Natural killer cell (primary cell): ENCODE measurements around the gene KCNJ8. TPM values are rescaled to one million over a fixed set of nuclear protein-coding genes. Genes with fewer than 3 reads are reported as not detected.

Experiments used
- ATAC-seq, 3 donors: fragments of 150-1000 bp in 2 of 3; fragments of 200-7000 bp in 1 of 3; cut with Tn5 transposase; 1 replicate in 1 of 3; 2 replicates in 2 of 3; pipeline ENCODE4 v1.10.0; 2021; ENCODE audit warnings: mild to moderate bottlenecking in 2 of 3, moderate library complexity in 2 of 3
- DNase-seq, 2 donors: peaks; one replicate each; pipeline versions ENCODE4 v3.0.0 to v3.0.0-alpha.2; 2013 to 2021; ENCODE audit warnings: mixed read lengths in 1 of 2
- H3K27ac ChIP-seq: one replicate; pipeline ENCODE4 v1.5.1; 2013; ENCODE audit warnings: mild to moderate bottlenecking, low read length
- H3K27me3 ChIP-seq: one replicate; pipeline ENCODE4 v1.6.1; 2013; ENCODE audit warnings: low read length; ENCODE audit not compliant: control insufficient read depth, insufficient read depth
- H3K36me3 ChIP-seq: one replicate; pipeline ENCODE4 v1.6.1; 2013; ENCODE audit warnings: low read length; ENCODE audit not compliant: control insufficient read depth, insufficient read depth
- H3K4me1 ChIP-seq: one replicate; pipeline ENCODE4 v1.6.1; 2013; ENCODE audit warnings: low read length; ENCODE audit not compliant: control insufficient read depth, insufficient read depth
- H3K4me3 ChIP-seq: one replicate; pipeline ENCODE4 v1.5.1; 2013; ENCODE audit warnings: low read length
- H3K9me3 ChIP-seq: one replicate; pipeline ENCODE4 v1.6.1; 2013; ENCODE audit warnings: low read length; ENCODE audit not compliant: control insufficient read depth, insufficient read depth
- H3K27ac Mint-ChIP-seq, 2 donors: one replicate each; pipeline ENCODE4 v1.8.0; 2022; ENCODE audit warnings: mild to moderate bottlenecking in 2 of 2, mixed read lengths in 2 of 2, moderate library complexity in 1 of 2
- H3K27me3 Mint-ChIP-seq, 2 donors: one replicate each; pipeline ENCODE4 v1.8.0; 2022; ENCODE audit warnings: low read depth in 2 of 2, mixed read lengths in 2 of 2
- H3K36me3 Mint-ChIP-seq: one replicate; pipeline ENCODE4 v1.8.0; 2022; ENCODE audit warnings: mixed read lengths
- H3K4me1 Mint-ChIP-seq, 2 donors: one replicate each; pipeline ENCODE4 v1.8.0; 2022; ENCODE audit warnings: mixed read lengths in 2 of 2
- H3K4me3 Mint-ChIP-seq: one replicate; pipeline ENCODE4 v1.8.0; 2022; ENCODE audit warnings: mild to moderate bottlenecking, moderate library complexity, mixed read lengths
- H3K9me3 Mint-ChIP-seq, 2 donors: one replicate each; pipeline ENCODE4 v1.8.0; 2022; ENCODE audit warnings: mixed read lengths in 2 of 2
- CTCF ChIP-seq: fragments of 200-600 bp; IDR thresholded peaks from one replicate; pipeline ENCODE4 v1.8.0; 2022; ENCODE audit warnings: antibody characterized with exemption
- WGBS: methylation state at CpG from one replicate; pipeline ENCODE4 v1.1.7; 2013; ENCODE audit warnings: missing lambda C conversion rate; ENCODE audit not compliant: insufficient coverage; 5-methylcytosine and 5-hydroxymethylcytosine counted together
- intact Hi-C: fragments of 100-400 bp; cut with micrococcal nuclease; formaldehyde crosslinking; loops from one replicate; pipeline ENCODE4 v1.14.2; 2022
- total RNA-seq, 4 donors: library from RNA; stranded (reverse); fragments of 120-200 nt in 1 of 4; gene quantifications; one replicate each; pipeline versions ENCODE4 v1.2.3 to v1.2.4, GENCODE V29; 2013 to 2022

KCNJ8 gene
- total RNA-seq, 3 donors from 2014 or later (not counting 1 experiment from before 2014, with no cell fraction given) = not detected

DNA sequence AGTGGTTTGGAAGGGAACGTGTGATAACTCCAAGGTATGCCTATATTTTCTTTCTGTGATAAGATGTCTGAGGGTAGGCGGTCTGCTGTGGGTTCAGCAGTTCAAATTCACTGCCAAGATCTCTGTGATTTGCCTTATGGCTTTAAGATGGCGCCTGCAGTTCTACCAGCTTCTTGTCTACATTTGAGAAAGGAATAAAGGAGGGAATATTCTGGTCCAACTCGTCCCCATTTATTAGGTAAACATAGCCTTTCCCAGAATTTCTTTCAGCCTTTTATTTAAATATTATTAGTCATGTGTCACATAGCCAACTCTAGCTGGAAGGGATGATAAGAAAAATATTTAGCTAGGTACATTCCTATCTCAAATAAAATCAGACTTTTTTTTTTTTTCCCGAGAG lies 48.8 kb downstream of the KCNJ8 start:
- Histone ChIP-seq H3K4me1 (no peaks in the 10 kb centered on the region), H3K9me3 (no peaks in the 10 kb centered on the region), H3K27ac (no peak overlapping the region), H3K4me3 (no peak overlapping the region), H3K36me3 (no peaks in the 10 kb centered on the region), H3K27me3 (no peaks in the 10 kb centered on the region)
- no peak overlapping the region for H3K4me3 Mint-ChIP-seq
- ATAC-seq (no peak), DNase-seq (no peak)
- WGBS = 77% methylated on average over 3 of the region's 5 CpGs
- H3K4me1 Mint-ChIP-seq = no peaks in the 10 kb centered on the region
- no peaks in the 10 kb centered on the region for H3K36me3 Mint-ChIP-seq
- TF ChIP-seq CTCF = no peak
- intact Hi-C loops = no loop called here
- H3K27me3 Mint-ChIP-seq = peaks cover 0 to 5% of the 10 kb centered on the region in 2 donors
- peaks cover 0 to 8% of the 10 kb centered on the region in 2 donors for H3K9me3 Mint-ChIP-seq
- H3K27ac Mint-ChIP-seq = no peak overlapping the region

- Mint-ChIP-seq H3K4me1 (no peaks in the 10 kb centered on the region), H3K27ac (no peak overlapping the region), H3K36me3 (no peaks in the 10 kb centered on the region), H3K9me3 (no peaks in the 10 kb centered on the region), H3K27me3 (peaks cover 1 to 8% of the 10 kb centered on the region in 2 donors), H3K4me3 (no peak overlapping the region)
- intact Hi-C loops = no loop called here
- Histone ChIP-seq H3K27me3 (no peaks in the 10 kb centered on the region), H3K4me3 (no peak overlapping the region), H3K36me3 (no peaks in the 10 kb centered on the region), H3K27ac (no peak overlapping the region), H3K4me1 (no peaks in the 10 kb centered on the region), H3K9me3 (no peaks in the 10 kb centered on the region)
- TF ChIP-seq CTCF = no peak
- no peak for DNase-seq
- 68% methylated on average over 2 of the region's 3 CpGs for WGBS
- ATAC-seq = no peak
Observed at GRCh38 chr12:21718944-21719650, 55.4 kb downstream of the KCNJ8 start.

- Histone ChIP-seq H3K4me3 (no peak overlapping the region), H3K27me3 (no peaks in the 10 kb centered on the region), H3K9me3 (no peaks in the 10 kb centered on the region), H3K27ac (no peak overlapping the region), H3K36me3 (no peaks in the 10 kb centered on the region), H3K4me1 (no peaks in the 10 kb centered on the region)
- ATAC-seq (no peak), DNase-seq (no peak)
- Mint-ChIP-seq H3K4me3 (no peak overlapping the region), H3K27ac (no peak overlapping the region), H3K9me3 (no peaks in the 10 kb centered on the region), H3K27me3 (peaks cover 3 to 10% of the 10 kb centered on the region in 2 donors), H3K36me3 (no peaks in the 10 kb centered on the region), H3K4me1 (no peaks in the 10 kb centered on the region)
- intact Hi-C loops = no loop called here
- WGBS = no CpG with 5 or more reads among the region's 1 CpG
- TF ChIP-seq CTCF = no peak
Observed at GRCh38 chr12:21718403-21718802, 56.1 kb downstream of the KCNJ8 start.

- H3K4me1 ChIP-seq = no peaks in the 10 kb centered on the region
- H3K4me3 ChIP-seq = no peak overlapping the region
- H3K36me3 Mint-ChIP-seq = no peaks in the 10 kb centered on the region
- no peak for DNase-seq
- WGBS = 93% methylated on average over 4 of the region's 5 CpGs
- no peak for TF ChIP-seq CTCF
- no peak overlapping the region for H3K27ac Mint-ChIP-seq
- no peak overlapping the region for H3K27ac ChIP-seq
- no peaks in the 10 kb centered on the region for H3K36me3 ChIP-seq
- peaks cover 3 to 10% of the 10 kb centered on the region in 2 donors for H3K27me3 Mint-ChIP-seq
- H3K9me3 ChIP-seq = no peaks in the 10 kb centered on the region
- no peaks in the 10 kb centered on the region for H3K4me1 Mint-ChIP-seq
- no peak for ATAC-seq
- intact Hi-C loops = no loop called here
- H3K4me3 Mint-ChIP-seq = no peak overlapping the region
- H3K27me3 ChIP-seq = no peaks in the 10 kb centered on the region
- no peaks in the 10 kb centered on the region for H3K9me3 Mint-ChIP-seq
Observed at GRCh38 chr12:21717767-21718166, 56.7 kb downstream of the KCNJ8 start.
